Fibroblast of upper back skin (primary cell): ENCODE results near the gene CADPS2.

ENCODE experiments used
- DNase-seq: peaks from one replicate; pipeline ENCODE4 v3.0.0-alpha.2; 2013

Gene CADPS2

DNA sequence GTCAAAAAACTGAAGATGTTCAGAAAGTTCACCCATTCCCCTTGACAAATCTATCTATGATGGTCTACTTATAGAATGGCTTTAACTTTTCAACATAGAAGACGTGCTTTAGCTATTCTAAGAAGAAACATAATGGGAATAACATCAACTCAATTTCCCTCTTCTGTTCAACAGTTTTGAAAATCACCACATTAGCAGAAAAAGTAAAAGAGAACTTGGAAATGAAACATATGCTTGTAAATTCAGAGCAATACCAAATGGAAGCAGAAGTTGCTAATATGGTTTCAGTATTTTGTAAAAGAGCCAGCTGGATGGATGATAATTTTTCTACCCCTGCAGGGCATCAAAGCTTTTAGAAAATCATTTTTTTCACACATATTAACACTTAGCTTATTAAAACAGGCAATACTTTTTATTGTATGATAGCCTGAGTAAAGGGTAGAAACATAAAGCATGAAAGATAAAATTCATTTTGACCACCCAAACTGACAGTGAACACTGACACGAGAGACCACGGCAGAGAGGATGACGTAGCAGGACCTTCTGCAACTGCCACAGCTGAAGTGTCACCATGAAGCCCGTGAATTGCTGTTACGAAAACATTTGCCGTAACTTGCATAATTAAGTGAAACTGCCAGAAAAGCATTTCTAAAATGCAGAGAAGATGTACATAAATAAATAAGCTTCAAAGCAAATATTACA is 542.5 kb downstream of the CADPS2 start:
- no peak for DNase-seq

DNA sequence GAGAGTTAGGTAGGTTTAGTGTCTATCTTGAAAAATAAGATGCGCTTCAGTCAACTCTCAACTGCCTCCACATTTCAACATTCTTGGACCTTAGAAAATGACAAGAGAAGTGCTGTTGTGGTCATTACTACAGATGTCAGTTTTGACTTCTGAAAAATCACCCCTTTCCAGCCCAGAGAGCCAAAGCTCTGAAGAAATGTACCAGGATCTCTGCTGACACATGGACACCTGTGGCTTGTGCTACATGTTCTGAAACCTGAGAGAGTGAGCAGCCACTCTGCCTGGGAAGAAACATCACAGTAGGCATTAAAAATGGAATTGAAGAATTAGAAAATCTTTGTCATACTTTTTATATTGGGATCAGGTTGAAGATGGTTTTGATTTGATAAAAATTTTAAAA is 545.8 kb downstream of the CADPS2 start:
- no peak for DNase-seq

DNA sequence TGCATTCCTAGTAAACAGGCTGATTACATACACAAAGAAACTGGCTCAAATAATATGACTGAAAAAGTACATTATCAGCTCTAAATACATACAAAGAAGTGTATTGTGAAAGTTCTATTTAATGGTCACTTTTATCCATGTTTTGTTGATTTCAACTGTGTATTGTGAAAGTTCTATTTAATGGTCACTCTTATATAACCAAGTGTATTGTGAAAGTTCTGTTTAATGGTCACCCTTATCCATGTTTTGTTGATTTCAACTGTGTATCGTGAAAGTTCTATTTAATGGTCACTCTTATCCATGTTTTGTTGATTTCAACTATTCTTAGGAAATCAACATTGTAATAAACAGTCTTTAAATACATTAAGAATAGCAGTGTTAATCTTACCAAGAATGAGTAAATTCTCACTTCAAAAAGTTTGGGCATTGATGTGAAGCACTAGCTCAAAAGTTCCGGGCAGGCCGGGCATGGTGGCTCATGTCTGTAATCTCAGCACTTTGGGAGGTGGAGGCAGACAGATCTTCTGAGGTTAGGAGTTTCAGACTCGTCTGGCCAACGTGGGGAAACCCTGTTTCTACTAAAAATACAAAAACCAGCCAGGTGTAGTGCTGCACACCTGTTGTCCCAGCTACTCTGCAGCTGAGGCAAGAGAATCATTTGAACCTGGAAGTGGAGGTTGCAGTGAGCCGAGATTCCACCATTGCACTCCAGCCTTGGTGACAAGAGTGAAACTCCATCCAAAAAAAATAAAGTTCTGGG is 546.9 kb downstream of the CADPS2 start:
- DNase-seq = no peak

DNA sequence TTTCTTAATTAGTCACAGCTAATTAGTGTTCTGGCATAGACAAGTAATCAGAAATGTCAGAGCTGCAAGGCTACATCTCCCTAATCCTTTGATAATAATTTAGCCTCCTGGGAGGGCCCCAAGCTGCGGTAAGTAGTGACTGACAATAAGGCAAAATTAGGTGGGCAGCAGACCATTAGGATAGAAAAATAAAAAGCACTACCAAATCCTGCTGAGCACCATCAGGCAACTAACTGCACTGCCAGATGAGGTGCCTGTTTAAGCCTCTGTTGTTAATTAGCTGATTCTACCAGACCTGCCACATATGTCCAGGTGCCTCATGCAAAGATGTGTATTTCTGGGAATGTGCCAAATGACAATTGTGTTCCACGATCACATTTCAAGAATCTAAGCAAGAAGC is 549.2 kb downstream of the CADPS2 start:
- DNase-seq = no peak

DNA sequence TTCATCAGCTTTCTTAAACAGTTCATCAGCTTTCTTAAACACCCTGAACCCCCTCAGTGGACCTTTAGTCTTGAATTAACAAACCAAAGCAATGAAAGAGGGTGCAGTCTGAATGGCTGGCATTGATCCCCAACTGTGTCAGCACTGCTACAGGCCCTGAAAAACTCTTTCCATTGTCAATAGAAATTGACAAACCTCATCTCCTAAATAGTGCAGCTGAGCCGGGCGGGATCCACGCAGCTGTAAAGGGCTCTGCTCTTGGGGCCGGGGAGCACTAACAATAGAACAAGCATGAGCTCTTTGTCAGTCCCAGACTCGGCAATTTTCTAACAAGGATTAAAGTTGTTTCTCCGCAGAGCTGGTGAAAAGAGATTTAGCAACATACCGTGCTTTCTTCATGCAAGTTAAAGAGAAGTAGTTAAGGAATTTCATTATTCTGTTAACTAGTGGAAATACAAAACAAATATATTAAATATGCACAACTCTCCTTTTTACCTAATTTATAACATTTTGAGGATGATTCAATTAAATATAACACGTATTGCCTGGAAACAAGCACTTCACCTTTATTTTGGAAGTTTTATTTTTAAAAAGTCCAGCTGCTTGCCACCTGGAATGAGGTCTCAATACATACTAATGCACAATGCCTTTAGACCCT is 557.0 kb downstream of the CADPS2 start:
- DNase-seq = no peak

DNA sequence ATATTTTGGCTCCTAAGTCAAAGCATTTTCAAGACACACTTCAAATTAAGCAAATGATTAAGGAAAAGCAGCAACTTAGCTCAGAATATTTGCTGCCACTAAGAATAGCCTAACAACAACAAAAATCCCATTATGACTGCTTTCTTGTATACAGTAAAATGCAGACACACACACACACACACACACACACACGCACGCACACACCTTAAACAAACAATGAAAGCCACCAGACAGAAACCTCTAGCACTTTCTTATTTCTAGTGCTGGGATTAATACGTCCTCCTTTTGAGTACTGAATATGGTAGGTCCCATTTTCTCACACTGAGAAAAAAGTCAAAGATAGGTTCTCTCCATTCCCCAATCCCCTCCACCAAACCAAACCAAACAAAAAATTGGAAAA is 558.3 kb downstream of the CADPS2 start:
- DNase-seq = no peak

DNA sequence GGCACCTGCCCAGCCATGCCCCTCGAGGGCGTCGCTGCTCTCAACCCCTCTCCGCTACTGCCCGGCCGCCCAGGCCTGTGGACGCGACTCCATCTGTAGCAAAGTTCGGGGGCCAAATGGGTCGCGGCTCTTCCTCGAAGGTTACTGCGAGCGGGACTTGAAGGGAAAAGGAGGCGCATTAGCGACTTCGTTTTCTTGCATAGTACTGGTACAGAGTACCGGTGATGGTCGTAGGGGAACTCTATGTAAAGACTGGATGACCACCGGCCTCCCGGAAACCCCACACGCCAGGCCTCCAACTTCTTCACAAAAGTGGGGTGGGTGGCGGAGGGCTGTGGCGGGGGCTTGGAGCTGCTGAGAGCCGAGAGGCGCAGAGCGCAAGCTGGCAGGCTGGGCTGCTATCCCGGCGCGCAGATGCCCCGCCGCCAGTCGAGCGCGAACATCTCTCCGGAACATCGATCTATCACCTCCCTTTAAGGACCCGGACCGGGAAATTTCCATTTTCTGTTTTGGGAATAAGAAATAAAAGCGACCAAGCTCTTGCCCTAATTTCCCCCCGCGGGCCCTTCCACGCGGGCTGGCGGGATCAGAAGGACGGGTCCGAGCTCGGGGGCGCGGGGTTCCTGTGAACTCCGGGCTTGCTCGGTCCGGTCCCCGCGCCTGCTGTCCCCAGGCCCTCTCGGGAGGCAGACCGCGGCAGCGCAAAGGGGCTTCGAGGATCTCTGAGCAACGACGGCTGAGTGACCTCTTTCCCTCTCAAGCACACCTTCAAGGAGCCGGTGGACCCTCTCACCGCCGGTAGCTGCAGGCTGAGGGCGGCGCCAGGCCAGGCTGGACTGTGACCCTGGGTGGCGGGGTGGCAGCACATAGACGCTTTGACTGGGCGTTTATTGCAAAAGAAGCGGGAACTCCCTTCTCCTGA is 569.5 kb downstream of the CADPS2 start:
- DNase-seq = no peak

DNA sequence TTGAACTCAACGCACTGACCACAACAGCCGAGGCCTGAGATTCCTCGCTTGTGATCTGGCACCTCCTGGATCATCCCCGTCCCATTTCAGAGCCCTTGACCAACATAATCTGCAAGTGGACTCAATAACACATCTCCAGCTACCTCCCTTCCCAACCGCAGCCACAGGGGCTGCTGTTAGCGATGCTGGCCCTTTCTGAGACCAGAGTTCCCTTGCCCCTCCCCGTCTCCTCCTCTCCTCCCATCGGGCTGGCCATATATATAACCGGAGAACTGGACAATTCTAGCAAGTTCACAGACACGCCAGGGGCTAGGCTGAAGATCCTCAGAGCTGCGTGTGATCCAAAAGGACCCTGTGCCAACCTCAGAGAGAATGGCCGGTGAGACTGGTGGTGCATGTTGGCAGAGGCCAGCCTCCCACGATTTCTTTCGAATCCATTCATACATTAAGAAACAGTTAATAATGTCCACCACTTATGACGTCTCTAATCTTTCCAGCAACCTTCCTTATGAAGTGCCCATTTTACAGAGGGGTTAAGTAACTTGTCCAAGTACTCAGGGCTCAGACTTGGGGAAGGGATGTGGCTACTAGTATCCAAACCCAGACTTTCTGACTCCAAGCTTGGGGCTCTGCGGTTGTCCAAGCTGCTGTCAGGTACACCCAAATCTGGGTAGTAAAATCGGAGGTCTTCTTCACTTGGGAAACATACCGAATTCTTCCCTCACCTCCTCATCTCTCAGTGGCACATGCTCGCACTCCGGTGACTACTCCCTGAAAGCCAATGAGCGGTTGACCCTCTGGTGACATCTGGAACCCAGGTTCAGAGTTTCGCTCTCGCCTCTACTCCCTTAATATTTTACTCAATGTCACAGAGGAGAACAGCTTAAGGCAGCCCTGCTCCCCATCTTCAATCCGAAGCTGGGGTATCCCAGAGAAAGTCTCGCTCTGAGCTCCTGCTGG is 570.5 kb downstream of the CADPS2 start:
- no peak for DNase-seq

DNA sequence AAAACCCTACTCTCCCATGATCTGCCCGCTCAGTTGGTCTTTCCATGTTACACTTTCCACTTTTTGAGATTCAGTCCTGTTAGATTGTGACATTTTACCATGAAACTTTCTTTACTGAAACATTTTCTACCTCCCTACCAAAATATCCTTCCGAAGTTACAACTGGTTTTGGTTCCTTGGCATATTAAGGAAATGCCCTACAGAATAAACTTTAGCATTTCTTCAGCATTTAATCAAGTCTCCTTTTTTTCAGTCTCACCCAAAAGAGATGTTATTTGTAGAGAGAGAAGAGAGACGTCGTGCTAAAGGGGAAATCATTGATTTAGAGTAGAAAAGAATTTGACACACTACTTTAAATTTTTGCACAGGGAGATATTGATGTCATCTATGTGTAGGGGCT is 572.0 kb downstream of the CADPS2 start:
- DNase-seq = no peak

DNA sequence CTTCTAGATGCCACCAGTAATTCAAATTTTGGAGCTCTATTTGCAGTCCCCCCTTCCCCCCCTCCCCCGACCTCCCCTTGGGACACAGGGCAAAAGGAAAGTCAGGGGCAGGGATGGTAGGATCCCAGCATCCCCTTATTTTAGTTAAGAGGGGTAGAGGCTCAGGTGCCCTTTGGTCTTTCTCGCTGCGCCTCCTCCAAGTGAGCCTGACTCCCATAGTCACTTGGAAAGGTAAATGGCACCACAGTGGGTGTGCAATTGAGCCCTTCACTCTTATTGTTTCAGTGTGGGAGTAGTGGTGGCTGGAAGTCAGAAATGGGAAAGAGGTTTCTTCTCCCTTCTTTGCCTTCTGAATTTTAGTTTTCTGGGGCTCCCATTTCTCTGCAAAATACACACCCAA is 573.5 kb downstream of the CADPS2 start:
- DNase-seq = no peak

DNA sequence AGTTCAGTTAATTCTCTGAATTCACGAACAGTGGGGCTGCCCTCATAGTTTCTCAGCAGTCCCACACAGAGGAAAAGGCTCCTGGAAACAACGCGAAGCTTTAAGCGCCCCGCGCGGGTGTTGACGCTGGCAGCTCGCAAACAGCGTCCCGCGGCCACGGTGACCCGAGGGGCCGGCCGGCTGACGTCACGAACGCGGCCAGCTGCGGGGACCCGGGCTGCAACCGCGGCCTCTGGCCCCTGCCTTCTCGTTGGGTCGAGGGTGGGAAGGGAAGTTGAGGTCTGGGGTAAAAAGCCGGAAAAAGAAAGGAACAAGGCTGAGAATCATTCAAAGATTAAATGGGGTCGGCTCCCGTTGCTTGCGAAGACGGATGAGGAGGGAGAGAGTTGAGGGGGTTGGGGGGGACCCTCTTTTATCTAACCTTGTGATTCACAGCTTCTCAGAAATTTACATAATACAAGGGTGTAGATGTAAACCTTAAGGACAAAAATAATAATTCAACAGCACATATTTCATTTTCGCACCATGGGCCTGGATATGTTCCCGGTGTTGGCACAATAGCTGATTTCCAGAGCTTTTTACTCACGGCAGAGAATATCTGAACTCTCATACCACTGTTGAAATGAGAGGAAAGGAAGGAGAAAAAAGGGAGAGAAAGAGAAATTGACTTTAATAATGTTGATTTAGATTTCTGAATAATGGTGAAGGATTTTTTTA is 574.4 kb downstream of the CADPS2 start:
- no peak for DNase-seq

DNA sequence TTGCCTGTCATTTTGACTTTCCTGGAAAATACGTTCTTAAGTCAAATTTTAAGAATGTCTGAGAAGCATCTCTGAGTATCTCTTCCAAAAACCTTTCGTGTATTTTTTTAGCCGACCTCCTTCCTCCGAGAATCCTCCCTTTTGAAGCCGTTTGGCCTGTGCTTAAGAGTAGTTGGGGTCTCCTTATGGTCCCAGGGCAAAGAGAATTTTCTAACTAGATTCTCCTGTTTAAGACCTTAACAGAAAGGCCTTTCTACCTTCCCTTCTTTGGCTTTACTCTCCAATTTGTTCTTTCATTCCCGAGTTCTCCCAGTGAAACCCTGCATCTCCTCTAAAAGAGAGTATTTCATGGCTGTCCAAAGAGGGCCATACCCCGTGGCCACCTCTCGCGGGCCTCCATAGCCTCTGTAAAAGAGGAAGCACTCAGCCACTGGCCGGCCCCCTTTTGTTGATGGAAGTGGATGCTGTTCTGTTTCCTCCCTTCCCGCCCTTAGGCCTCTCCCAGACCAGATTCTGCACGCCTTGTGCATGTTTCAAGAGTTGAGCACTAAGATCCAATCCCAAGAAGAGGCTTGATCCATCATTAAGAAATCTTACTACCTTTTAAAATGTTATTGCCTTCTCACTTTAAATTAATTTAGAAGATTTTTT is 575.1 kb downstream of the CADPS2 start:
- no peak for DNase-seq

DNA sequence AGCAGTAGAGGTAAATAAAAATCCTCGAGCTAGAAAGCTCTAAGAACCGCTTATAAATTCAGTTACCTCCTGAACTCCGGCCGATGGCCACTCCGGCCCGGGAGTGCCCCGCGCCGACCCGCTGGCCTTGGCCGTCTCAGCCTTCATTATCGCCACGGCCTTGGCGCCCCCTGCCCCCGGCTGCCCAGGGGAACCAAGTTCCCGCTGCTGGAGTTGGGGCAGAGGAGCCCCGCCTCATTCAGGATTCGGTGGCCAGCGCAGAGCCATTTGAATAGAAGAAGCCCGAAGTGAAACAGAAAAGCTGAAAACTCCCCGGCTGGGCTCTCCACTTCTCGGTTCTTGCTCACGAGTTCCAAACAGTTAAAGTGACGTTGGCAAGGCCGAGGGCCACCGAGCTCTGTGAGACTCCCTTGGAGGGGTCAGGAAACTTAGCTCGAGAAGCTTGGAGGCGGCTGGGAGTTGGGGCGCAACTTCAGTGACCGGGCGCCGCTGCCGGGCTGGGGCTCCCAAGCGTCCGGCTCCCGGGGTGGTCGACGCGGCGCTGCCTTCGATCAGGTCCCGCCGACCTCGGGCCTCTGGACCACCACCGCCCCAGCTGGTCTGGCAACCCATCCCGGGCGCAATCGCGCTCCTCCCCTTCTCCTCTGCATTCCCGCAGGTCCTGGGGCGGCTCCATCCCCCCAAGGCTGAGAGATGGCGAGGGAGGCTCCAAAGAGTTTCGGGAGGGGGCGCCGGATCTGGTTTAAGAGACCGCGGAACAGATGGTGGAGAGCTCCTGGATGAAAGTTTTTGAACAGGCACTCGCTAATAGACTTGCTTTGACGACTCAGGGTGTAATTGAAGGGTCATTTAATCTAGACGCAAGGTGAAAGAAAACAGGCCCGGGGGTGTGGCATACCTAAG is 575.9 kb downstream of the CADPS2 start:
- peak; percentile 3 for DNase-seq

DNA sequence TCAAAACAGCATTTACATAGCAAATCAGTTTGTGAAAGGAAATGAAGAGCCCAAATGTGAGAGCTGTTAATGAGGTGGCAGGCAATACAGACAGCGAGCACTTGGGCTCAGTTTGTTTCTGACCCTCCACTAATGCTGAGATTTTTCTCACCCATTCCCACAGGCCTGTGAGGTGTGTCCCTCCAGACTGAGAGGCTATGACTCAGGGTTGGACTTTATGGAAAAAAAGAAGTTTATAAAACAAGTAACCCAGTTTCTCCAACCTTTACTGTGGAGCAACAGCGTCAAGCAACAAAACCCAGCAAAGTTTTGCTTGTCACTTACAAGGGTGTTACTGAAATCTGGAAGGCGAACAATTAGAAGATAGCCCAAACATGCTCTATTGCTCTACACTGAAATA is 576.8 kb downstream of the CADPS2 start:
- no peak for DNase-seq

DNA sequence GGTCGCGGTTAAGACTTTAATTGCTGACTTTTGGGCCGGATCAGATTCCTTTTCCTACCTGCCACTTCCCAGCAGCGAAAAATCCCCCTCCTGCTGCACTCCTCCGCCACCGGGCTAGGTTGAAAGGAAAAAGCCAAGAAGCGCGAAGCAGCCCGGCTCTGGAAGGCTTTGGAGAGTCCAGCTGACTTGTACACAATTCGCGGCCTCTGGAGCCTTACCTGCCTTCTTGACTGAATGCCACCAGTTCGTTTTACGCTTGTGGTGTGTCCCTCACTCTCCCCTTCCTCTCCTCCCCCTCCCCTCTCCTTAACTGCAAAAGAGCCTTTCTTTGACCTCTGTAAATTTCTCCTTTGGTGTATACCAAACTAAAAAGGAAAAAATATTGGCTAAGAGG is 579.0 kb downstream of the CADPS2 start:
- no peak for DNase-seq

DNA sequence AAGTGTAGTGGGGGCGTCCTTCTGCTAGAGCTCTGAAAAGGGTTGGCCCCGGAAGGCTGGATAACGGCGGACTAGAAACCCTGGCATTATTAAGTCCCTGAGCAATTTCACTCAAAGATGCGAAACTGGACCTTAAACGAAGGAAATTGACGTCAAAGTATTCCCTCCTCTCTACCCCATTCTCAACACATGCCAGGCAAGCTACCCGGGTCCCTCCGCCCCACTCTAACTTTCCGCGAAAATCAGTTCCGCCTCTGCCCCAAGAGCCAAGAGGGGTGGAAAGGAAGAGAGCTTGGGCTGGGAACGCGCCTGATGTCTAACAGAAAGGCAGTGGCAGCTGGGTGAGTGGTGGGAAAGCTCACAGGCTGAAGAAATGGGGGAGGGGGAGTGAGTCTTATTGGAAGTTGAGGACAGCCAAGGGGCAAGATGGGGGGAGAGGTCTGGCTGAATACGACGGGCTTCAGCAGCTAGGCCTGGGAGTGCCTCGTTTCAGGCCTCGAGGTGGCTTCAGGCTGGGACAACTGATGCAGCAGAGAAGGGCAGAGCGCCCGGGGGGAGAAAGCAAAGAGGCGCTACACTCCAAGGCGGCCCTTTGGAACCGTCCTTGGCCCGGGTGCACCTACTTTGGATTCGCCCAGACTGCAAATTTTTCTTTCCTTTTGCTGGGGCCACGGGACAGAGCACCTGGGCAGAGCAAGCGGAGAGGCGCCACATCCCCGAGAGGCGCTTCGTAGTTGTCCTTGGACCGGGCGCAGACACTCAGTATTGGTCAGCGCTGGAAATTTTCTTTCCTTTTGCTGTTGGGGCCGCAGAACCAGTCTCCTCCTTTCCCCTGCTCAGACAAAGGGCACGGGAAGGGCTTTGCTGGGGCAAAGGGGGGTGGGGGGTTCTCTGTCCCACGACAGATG is 579.7 kb downstream of the CADPS2 start:
- no peak for DNase-seq

DNA sequence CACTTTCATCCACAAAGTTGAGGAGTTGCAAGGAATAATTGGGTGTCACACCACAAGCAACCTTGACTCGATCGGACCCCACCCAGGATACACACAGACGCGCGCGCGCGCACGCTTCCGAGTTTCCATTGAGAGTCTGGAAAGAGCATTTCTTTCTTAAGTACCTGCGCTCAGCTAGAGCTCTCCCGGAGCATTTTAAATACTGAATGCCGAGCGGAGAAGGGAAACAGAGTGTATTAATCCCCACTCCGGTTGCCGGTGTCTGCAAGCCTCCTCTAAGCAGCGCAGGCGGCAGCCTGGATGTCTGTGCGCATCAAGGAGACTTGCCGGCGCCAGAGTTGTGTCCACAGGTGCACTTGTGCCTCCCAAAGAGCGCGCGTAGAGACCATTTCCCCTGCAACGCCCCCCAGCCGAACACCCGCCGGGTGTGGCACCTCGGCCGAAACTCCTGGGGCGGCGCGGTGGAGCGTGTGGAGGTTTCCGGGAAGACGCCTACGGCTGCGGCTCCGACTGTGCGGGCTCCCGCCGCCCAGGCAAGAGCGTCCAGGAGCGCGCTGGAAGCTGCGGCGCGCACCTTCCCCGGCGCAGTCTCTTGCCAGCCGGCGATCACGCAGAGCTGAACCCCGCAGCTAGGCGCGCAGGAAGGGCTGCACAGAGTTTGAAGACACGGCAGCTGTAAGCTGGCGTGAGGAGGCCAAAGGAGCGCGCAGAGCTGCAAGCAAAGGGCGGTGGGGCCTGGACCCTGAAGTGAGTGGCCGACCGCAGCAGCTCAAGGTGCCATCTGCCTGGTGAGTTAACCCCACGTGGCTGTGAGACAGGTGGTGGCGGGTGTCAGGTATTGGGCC is 580.6 kb downstream of the CADPS2 start:
- DNase-seq = no peak
